HUES64 (cell line): ENCODE results near the gene HECTD3.
"Not testable (repeated sequence)": the region's sequence is repeated elsewhere in the genome, so short reads cannot be mapped to it uniquely, and the experiment has no call there.

Source experiments
- H3K27ac ChIP-seq: 2 replicates; pipeline ENCODE4 v1.7.0; 2013; ENCODE audit warnings: low read depth, low read length, inconsistent platforms
- H3K27me3 ChIP-seq: 2 replicates; pipeline ENCODE4 v1.6.1; 2013; ENCODE audit warnings: mild to moderate bottlenecking, low read length; ENCODE audit not compliant: insufficient read depth
- H3K36me3 ChIP-seq: 2 replicates; pipeline ENCODE4 v1.6.1; 2013; ENCODE audit warnings: mild to moderate bottlenecking, low read length; ENCODE audit not compliant: insufficient read depth
- H3K4me1 ChIP-seq: 2 replicates; pipeline ENCODE4 v1.6.1; 2013; ENCODE audit warnings: mild to moderate bottlenecking, low read length, moderate library complexity; ENCODE audit not compliant: insufficient read depth
- H3K4me3 ChIP-seq: 2 replicates; pipeline ENCODE4 v1.5.1; 2013; ENCODE audit warnings: mild to moderate bottlenecking, low read length, moderate library complexity
- H3K9ac ChIP-seq: 2 replicates; pipeline ENCODE4 v1.6.1; 2013; ENCODE audit warnings: mild to moderate bottlenecking, low read depth, low read length
- H3K9me3 ChIP-seq: 2 replicates; pipeline ENCODE4 v1.6.1; 2013; ENCODE audit warnings: low read depth, low read length; ENCODE audit not compliant: insufficient read depth
- WGBS: fragments of 150-250, 120-280 bp; methylation state at CpG from one replicate; pipeline ENCODE4 v1.1.7; 2013; ENCODE audit warnings: missing lambda C conversion rate; 5-methylcytosine and 5-hydroxymethylcytosine counted together

HECTD3 gene

GRCh38 chr1:45002650-45003645, 8.2 kb downstream of the HECTD3 start:
- H3K36me3 ChIP-seq = peaks cover 53% of the 10 kb centered on the region
- 91% methylated on average over 17 of the region's 17 CpGs for WGBS

DNA sequence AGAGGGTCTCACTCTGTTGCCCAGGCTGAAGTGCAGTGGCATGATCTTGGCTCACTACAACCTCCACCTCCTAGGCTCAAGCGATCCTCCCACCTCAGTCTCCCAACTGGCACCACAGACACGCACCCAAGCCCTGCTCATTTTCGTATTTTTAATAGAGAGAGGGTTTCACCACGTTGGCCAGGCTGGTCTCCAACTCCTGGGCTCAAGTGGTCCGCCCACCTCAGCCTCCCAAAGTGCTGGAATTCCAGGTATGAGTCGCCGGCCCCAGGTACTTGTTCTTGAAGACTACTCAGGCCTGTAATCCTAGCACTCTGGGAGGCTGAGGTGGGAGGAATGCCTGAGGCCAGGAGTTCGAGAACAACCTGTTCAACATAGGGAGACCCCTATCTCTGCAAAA, 9.5 kb downstream of the HECTD3 start:
- 87% methylated on average over 8 of the region's 8 CpGs for WGBS

More at GRCh38 chr1:45002650-45003645, 8.2 kb downstream of the HECTD3 start:
- no peak overlapping the region for H3K4me3 ChIP-seq
- H3K27me3 ChIP-seq = no peaks in the 10 kb centered on the region
- no peak overlapping the region for H3K9ac ChIP-seq
- no peaks in the 10 kb centered on the region for H3K4me1 ChIP-seq
- H3K27ac ChIP-seq = no peak overlapping the region
- H3K9me3 ChIP-seq = no peaks in the 10 kb centered on the region

GRCh38 chr1:45001011-45001481, 10.1 kb downstream of the HECTD3 start:
- Histone ChIP-seq H3K27me3 (no peaks in the 10 kb centered on the region), H3K4me3 (no peak overlapping the region), H3K4me1 (no peaks in the 10 kb centered on the region), H3K9me3 (no peaks in the 10 kb centered on the region), H3K9ac (no peak overlapping the region), H3K27ac (no peak overlapping the region), H3K36me3 (peaks cover 39% of the 10 kb centered on the region)
- WGBS = 86% methylated on average over 7 of the region's 7 CpGs

More for the DNA sequence above, 9.5 kb downstream of the HECTD3 start:
- H3K27me3 ChIP-seq, H3K4me1 ChIP-seq, H3K27ac ChIP-seq, H3K9me3 ChIP-seq, H3K9ac ChIP-seq, H3K4me3 ChIP-seq: not testable (repeated sequence)
- H3K36me3 ChIP-seq = peaks cover 40% of the 10 kb centered on the region

DNA sequence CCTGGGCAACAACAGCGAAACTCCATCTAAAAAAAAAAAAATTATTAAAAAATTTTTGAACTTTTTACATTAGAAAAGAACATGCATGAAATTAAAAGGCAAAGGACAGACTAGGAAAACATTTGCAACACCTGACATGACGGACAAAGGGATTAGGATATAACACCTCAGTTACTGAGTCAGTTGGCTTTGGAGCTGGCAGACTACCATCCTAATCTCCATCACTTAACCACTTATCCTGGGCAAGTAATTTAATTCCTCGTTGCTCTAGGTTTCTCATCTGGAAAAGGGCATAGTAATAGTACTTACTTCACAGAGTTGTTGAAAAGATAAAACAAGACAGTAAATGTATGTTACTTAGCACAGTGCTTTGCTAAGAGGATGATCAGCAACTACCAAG, 11.9 kb downstream of the HECTD3 start:
- WGBS = 94% methylated on average over 2 of the region's 3 CpGs
- no peaks in the 10 kb centered on the region for H3K4me1 ChIP-seq
- H3K4me3 ChIP-seq = no peak overlapping the region
- no peak overlapping the region for H3K27ac ChIP-seq
- peaks cover 21% of the 10 kb centered on the region for H3K36me3 ChIP-seq
- no peak overlapping the region for H3K9ac ChIP-seq
- no peaks in the 10 kb centered on the region for H3K27me3 ChIP-seq
- H3K9me3 ChIP-seq = no peaks in the 10 kb centered on the region

GRCh38 chr1:44995467-44996238, 15.5 kb downstream of the HECTD3 start:
- no peak overlapping the region for H3K9ac ChIP-seq
- no peaks in the 10 kb centered on the region for H3K4me1 ChIP-seq
- no peaks in the 10 kb centered on the region for H3K27me3 ChIP-seq
- no peak overlapping the region for H3K4me3 ChIP-seq
- no peaks in the 10 kb centered on the region for H3K36me3 ChIP-seq
- WGBS = 96% methylated on average over 7 of the region's 7 CpGs
- H3K27ac ChIP-seq = no peak overlapping the region
- H3K9me3 ChIP-seq = no peaks in the 10 kb centered on the region

DNA sequence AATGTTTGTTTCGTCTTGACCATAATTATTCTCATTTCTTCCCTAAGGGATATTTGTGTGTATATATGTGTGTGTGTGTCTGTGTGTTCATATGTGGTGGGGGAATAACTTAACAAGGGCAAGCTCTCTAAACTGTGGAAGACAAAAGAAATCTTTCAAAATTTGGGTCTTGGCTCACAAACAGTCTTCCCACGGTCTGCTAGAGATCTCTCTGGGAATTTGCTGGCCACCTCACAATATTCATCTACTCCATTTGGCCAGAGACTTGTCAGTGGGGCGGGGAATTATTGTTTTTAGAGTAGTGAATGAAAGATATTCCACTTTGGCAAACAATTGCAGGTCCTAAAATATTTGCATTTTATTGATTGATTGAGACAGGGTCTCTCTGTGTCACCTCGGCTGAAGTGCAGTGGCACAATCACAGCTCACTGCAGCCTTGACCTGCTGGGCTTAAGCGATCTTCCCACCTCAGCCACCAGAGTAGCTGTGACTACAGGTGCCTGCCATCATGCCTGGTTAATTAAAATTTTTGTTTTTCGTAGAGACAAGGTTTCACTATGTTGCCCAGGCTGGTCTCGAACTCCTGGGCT, 16.7 kb downstream of the HECTD3 start:
- Histone ChIP-seq H3K4me3 (no peak overlapping the region), H3K36me3 (no peaks in the 10 kb centered on the region), H3K27me3 (no peaks in the 10 kb centered on the region), H3K4me1 (no peaks in the 10 kb centered on the region), H3K9ac (no peak overlapping the region), H3K9me3 (no peaks in the 10 kb centered on the region), H3K27ac (no peak overlapping the region)
- WGBS = 86% methylated on average over 6 of the region's 7 CpGs

GRCh38 chr1:44988531-44989156, 22.5 kb downstream of the HECTD3 start:
- H3K9me3 ChIP-seq = no peaks in the 10 kb centered on the region
- 94% methylated on average over 23 of the region's 24 CpGs for WGBS
- H3K27ac ChIP-seq = no peak overlapping the region
- no peaks in the 10 kb centered on the region for H3K36me3 ChIP-seq
- no peak overlapping the region for H3K9ac ChIP-seq
- no peak overlapping the region for H3K4me3 ChIP-seq
- no peaks in the 10 kb centered on the region; the same call in 1 of the 2 replicates for H3K27me3 ChIP-seq
- no peaks in the 10 kb centered on the region; the same call in 1 of the 2 replicates for H3K4me1 ChIP-seq

GRCh38 chr1:44985747-44986359, 25.3 kb downstream of the HECTD3 start:
- H3K36me3 ChIP-seq = peaks cover 5% of the 10 kb centered on the region

DNA sequence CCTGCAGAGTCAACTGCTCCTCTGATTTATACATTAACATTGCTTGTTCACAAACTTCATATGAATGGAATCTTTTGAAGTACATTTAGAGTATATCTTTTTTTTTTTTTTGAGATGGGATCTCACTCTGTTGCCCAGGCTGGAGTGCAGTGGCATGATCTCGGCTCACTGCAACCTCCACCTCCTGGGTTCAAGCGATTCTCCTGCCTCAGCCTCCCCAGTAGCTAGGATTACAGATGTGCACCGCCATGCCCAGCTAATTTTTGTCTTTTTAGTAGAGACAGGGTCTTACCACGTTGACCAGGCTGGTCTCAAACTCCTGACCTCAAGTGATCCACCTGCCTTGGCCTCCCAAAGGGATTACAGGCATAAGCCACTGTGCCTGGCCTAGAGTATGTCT, 33.8 kb downstream of the HECTD3 start:
- not testable (repeated sequence) for H3K4me3 ChIP-seq, H3K27ac ChIP-seq, H3K9ac ChIP-seq, H3K27me3 ChIP-seq, H3K4me1 ChIP-seq, H3K9me3 ChIP-seq
- 92% methylated on average over 4 of the region's 4 CpGs for WGBS
- peaks cover 65% of the 10 kb centered on the region for H3K36me3 ChIP-seq

More at GRCh38 chr1:44985747-44986359, 25.3 kb downstream of the HECTD3 start:
- 19% methylated on average over 19 of the region's 19 CpGs for WGBS
- Histone ChIP-seq H3K4me3 (peak overlapping the region; percentile 91), H3K4me1 (no peaks in the 10 kb centered on the region; the same call in 1 of the 2 replicates), H3K9me3 (no peaks in the 10 kb centered on the region), H3K9ac (peak overlapping the region; percentile 63), H3K27me3 (no peaks in the 10 kb centered on the region; the same call in 1 of the 2 replicates), H3K27ac (no peak overlapping the region)

GRCh38 chr1:44976252-44976651, 34.9 kb downstream of the HECTD3 start:
- H3K9me3 ChIP-seq = peaks cover 7% of the 10 kb centered on the region; the same call in 1 of the 2 replicates
- H3K27ac ChIP-seq = no peak overlapping the region
- no peaks in the 10 kb centered on the region for H3K4me1 ChIP-seq
- H3K27me3 ChIP-seq = no peaks in the 10 kb centered on the region
- WGBS = 100% methylated on average over 2 of the region's 2 CpGs
- H3K4me3 ChIP-seq = no peak overlapping the region
- no peak overlapping the region for H3K9ac ChIP-seq
- peaks cover 64% of the 10 kb centered on the region for H3K36me3 ChIP-seq
